ENCODE data around the gene MCF2L. TPM values are rescaled to one million over a fixed set of nuclear protein-coding genes. Genes with fewer than 3 reads are reported as not detected.

Gene MCF2L
- total RNA-seq, 2 experiments from 2014 or later = 2.8 to 16.4 TPM

- ChIA-PET POLR2A (no interaction called here), CTCF (ENCODE audit: unreplicated experiment) (no interaction called here)
- no peak overlapping the region for H3K4me3 ChIP-seq (ENCODE audit: low read depth, low read length, poor library complexity, severe bottlenecking)
- no peak overlapping the region for H2AFZ ChIP-seq (ENCODE audit: low read length)
- H3K79me2 ChIP-seq (ENCODE audit: insufficient read depth, low read depth, low read length) = no peaks in the 10 kb centered on the region
- H4K20me1 ChIP-seq (ENCODE audit: insufficient read depth, low read length) = no peaks in the 10 kb centered on the region
- BruUV-seq (replicated peaks) = no TSS peak
- intact Hi-C loops (cut with micrococcal nuclease; ENCODE audit: unreplicated experiment) = no loop called here
- no peak for DNase-seq (ENCODE audit: low spot score)
- H3K4me2 ChIP-seq (ENCODE audit: low read length) = no peak overlapping the region
- H3K9me3 ChIP-seq (ENCODE audit: low read length) = no peaks in the 10 kb centered on the region
- no peaks in the 10 kb centered on the region for H3K9me2 ChIP-seq (ENCODE audit: insufficient read depth, low read length)
- no peaks in the 10 kb centered on the region for H3K4me1 ChIP-seq (ENCODE audit: insufficient read depth, low read length, poor library complexity, severe bottlenecking)
- no peak overlapping the region for H3K27ac ChIP-seq (ENCODE audit: low read depth, low read length, poor library complexity, severe bottlenecking)
- TF ChIP-seq CTCF (conservative IDR thresholded peaks at IDR 0.05; ENCODE audit: low read length) (no peak), EZH2phosphoT487 (IDR thresholded peaks at IDR 0.05; ENCODE audit: borderline replicate concordance, low read depth, low read length) (no peak)
- no peaks in the 10 kb centered on the region for H3K36me3 ChIP-seq (ENCODE audit: insufficient read depth, low read length)
Observed at GRCh38 chr13:113035213-113035800, 66.3 kb downstream of the MCF2L start.

GRCh38 chr13:113036401-113036800, 67.4 kb downstream of the MCF2L start:
- H4K20me1 ChIP-seq (ENCODE audit: insufficient read depth, low read length) = no peaks in the 10 kb centered on the region
- intact Hi-C loops (cut with micrococcal nuclease; ENCODE audit: unreplicated experiment) = no loop called here
- DNase-seq (ENCODE audit: low spot score) = no peak
- H3K4me1 ChIP-seq (ENCODE audit: insufficient read depth, low read length, poor library complexity, severe bottlenecking) = no peaks in the 10 kb centered on the region
- H3K79me2 ChIP-seq (ENCODE audit: insufficient read depth, low read depth, low read length) = no peaks in the 10 kb centered on the region
- ChIA-PET CTCF (ENCODE audit: unreplicated experiment) (no interaction called here), POLR2A (no interaction called here)
- TF ChIP-seq EZH2phosphoT487 (IDR thresholded peaks at IDR 0.05; ENCODE audit: borderline replicate concordance, low read depth, low read length) = no peak
- no peak for TF ChIP-seq CTCF (conservative IDR thresholded peaks at IDR 0.05; ENCODE audit: low read length)
- no TSS peak for BruUV-seq (replicated peaks)
- H3K27ac ChIP-seq (ENCODE audit: low read depth, low read length, poor library complexity, severe bottlenecking) = no peak overlapping the region
- no peaks in the 10 kb centered on the region for H3K9me3 ChIP-seq (ENCODE audit: low read length)
- H3K4me2 ChIP-seq (ENCODE audit: low read length) = no peak overlapping the region
- H2AFZ ChIP-seq (ENCODE audit: low read length) = no peak overlapping the region
- no peak overlapping the region for H3K4me3 ChIP-seq (ENCODE audit: low read depth, low read length, poor library complexity, severe bottlenecking)
- no peaks in the 10 kb centered on the region for H3K36me3 ChIP-seq (ENCODE audit: insufficient read depth, low read length)
- H3K9me2 ChIP-seq (ENCODE audit: insufficient read depth, low read length) = no peaks in the 10 kb centered on the region

DNA sequence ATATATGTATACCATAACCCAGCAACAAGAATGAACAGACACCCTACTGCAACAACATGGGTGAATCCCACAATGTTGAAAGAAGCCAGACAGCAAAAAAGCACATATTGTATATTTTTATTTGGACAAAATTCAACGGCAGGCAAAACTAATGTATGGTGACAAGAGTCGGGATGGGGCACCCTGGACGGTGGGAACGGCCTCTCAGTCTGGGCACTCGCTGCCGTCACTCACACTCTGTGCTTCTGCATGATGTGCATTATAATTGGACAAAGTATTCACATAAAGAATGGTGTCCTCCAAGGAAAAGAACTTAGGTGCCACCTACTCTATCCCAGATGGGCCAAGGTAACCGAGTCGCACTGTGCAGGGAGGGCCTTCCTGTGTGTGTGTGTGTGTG, 71.0 kb downstream of the MCF2L start:
- no peaks in the 10 kb centered on the region for H3K79me2 ChIP-seq (ENCODE audit: insufficient read depth, low read depth, low read length)
- H3K4me3 ChIP-seq (ENCODE audit: low read depth, low read length, poor library complexity, severe bottlenecking) = no peak overlapping the region
- H3K27ac ChIP-seq (ENCODE audit: low read depth, low read length, poor library complexity, severe bottlenecking) = no peak overlapping the region
- TF ChIP-seq EZH2phosphoT487 (IDR thresholded peaks at IDR 0.05; ENCODE audit: borderline replicate concordance, low read depth, low read length) (no peak), CTCF (conservative IDR thresholded peaks at IDR 0.05; ENCODE audit: low read length) (no peak)
- H3K4me2 ChIP-seq (ENCODE audit: low read length) = no peak overlapping the region
- no peak overlapping the region for H2AFZ ChIP-seq (ENCODE audit: low read length)
- ChIA-PET CTCF (ENCODE audit: unreplicated experiment) (no interaction called here), POLR2A (no interaction called here)
- BruUV-seq (replicated peaks) = no TSS peak
- intact Hi-C loops (cut with micrococcal nuclease; ENCODE audit: unreplicated experiment) = no loop called here
- no peaks in the 10 kb centered on the region for H3K9me3 ChIP-seq (ENCODE audit: low read length)
- H3K4me1 ChIP-seq (ENCODE audit: insufficient read depth, low read length, poor library complexity, severe bottlenecking) = no peaks in the 10 kb centered on the region
- no peaks in the 10 kb centered on the region for H3K36me3 ChIP-seq (ENCODE audit: insufficient read depth, low read length)
- no peaks in the 10 kb centered on the region for H4K20me1 ChIP-seq (ENCODE audit: insufficient read depth, low read length)
- H3K9me2 ChIP-seq (ENCODE audit: insufficient read depth, low read length) = no peaks in the 10 kb centered on the region
- DNase-seq (ENCODE audit: low spot score) = no peak

Data from OCI-LY7 (cell line).